Omental fat pad (tissue), 4 donors: ENCODE results near the gene SGMS1. TPM values are rescaled to one million over a fixed set of nuclear protein-coding genes. Genes with fewer than 3 reads are reported as not detected.
"Not testable (repeated sequence)": the region's sequence is repeated elsewhere in the genome, so short reads cannot be mapped to it uniquely, and the experiment has no call there.

Experiments used
- ATAC-seq: fragments of 150-250 bp; one replicate; pipeline ENCODE4 v1.9.1; 2016; ENCODE audit warnings: mild to moderate bottlenecking, moderate library complexity; ENCODE audit not compliant: low FRiP score
- DNase-seq: peaks from one replicate; pipeline ENCODE4 v3.0.0-alpha.2; 2019; ENCODE audit warnings: low spot score
- CTCF ChIP-seq, 3 donors: fragments of 450-650 bp; IDR thresholded peaks; one replicate each; pipeline ENCODE4 v1.5.1; 2016 to 2017; ENCODE audit warnings: antibody characterized with exemption in 3 of 3, mild to moderate bottlenecking in 3 of 3, moderate library complexity in 2 of 3
- total RNA-seq, 4 donors: library from RNA; depleted of rRNA; stranded (reverse); fragments of >200 nt; gene quantifications; one replicate each; pipeline ENCODE4 v1.1.0, GENCODE V29; 2016

Gene SGMS1
- total RNA-seq, 4 donors from 2014 or later = 82.5 to 136 (median 96.4) TPM

DNA sequence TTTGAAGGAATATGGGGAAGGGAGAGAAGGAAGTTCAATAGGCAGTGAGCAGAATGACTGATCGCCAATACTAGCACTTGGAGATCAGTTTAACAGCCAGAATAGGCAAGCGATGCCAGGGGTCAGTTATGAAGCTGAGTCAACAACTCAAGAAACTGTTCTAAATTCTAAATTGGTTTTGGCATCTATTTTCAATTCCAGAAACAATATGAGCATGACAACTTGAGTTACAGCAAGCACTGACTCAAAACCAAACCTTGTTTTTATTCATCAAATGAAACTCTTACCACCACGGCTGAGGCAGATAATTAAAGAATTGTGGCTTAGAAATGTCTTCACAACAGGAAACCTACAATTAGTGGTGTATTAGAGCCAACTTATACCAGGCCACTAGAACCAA is 192.0 kb downstream of the SGMS1 start:
- ATAC-seq (peak; percentile 61), DNase-seq (no peak)
- no peak for TF ChIP-seq CTCF (IDR thresholded peaks at IDR 0.05)

DNA sequence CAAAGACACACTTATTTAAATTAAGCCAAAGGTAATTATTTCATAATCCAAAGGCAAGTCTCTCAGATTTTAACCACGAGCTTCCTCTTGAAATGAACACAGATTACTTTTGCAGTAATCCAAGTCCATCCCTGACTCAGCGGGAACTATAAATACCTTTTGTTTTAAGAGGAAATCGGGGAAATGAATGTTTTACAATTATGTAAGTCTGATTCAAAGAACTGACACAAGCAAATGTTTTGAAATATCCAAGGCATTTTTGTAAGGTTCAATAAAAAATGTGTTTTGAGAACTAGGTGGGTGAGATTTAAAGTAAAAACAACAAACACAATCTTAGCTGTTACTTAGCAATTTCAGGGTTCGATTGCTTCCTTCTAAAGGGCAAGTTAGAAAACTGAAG is 192.6 kb downstream of the SGMS1 start:
- TF ChIP-seq CTCF (IDR thresholded peaks at IDR 0.05) = no peak
- ATAC-seq (peak; percentile 66), DNase-seq (no peak)

DNA sequence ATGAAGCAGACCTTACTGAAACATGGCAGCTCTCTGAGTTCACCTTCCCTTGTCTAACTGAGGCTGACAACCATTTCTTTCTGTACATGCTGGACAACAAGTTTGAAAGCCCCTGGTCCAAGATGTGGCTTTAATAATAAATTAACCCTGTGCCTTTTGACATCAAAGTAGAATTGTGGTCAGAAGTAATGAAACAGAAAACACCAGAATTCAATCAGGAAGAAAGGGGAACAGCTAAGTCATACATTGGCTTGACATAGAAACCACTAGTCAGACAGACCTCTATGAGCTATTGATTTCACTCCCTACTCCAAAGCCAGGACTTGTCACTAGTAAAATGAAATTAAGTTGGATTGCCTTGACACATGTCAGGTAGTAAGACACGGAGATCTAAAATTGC is 197.3 kb downstream of the SGMS1 start:
- no peak for ATAC-seq
- TF ChIP-seq CTCF (IDR thresholded peaks at IDR 0.05) = no peak

DNA sequence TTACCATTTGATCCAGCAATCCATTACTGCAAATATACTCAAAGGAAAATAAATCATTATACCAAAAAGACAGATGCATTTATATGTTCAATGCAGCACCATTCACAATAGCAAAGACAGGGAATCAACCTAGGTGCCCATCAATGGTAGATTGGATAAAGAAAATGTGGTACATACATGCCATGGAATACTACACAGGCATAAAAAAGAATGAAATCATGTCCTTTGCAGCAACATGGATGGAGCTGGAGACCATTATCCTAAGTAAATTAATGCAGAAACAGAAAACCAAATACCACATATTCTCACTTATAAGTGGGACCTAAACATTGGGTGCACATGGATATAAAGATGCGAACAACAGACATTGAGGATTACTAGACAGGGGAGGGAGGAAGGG is 198.5 kb downstream of the SGMS1 start:
- ATAC-seq, DNase-seq: not testable (repeated sequence)

More for the DNA sequence above, 197.3 kb downstream of the SGMS1 start:
- DNase-seq = no peak

- ATAC-seq = no peak
- no peak for TF ChIP-seq CTCF (IDR thresholded peaks at IDR 0.05)
- DNase-seq = no peak
These were observed 200.3 kb downstream of the SGMS1 start for GRCh38 chr10:50423448-50423847.

DNA sequence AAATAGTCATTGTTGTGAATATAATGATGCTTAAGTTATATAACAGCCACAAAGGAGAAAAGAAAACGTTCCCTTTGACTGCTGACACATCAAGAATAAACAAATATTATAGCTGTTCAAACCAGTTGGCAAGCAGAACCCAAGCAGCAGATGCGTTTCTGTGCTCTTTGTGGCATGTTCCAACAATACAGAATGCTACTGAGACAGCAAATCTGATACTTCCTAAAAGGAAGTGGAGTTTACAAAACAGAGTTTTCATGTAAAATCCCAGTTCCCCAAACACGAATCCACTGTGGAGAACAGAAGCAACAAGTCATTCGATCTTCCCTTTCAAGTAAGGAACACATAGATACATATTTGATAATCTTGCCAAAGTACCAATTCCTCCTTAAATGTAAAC is 201.5 kb downstream of the SGMS1 start:
- no peak for ATAC-seq
- DNase-seq = no peak
- no peak for TF ChIP-seq CTCF (IDR thresholded peaks at IDR 0.05)

GRCh38 chr10:50421026-50421719 is 202.6 kb downstream of the SGMS1 start:
- no peak for ATAC-seq
- TF ChIP-seq CTCF (IDR thresholded peaks at IDR 0.05) = peak in 1 of 3 donors; percentile 49
- no peak for DNase-seq
